ENCODE measurements around the gene ODF2.
"Not testable (repeated sequence)": the region's sequence is repeated elsewhere in the genome, so short reads cannot be mapped to it uniquely, and the experiment has no call there.

The ODF2 gene

GRCh38 chr9:128495804-128496417 lies 40.1 kb downstream of the ODF2 start:
- TF ChIP-seq, protein P1, sequence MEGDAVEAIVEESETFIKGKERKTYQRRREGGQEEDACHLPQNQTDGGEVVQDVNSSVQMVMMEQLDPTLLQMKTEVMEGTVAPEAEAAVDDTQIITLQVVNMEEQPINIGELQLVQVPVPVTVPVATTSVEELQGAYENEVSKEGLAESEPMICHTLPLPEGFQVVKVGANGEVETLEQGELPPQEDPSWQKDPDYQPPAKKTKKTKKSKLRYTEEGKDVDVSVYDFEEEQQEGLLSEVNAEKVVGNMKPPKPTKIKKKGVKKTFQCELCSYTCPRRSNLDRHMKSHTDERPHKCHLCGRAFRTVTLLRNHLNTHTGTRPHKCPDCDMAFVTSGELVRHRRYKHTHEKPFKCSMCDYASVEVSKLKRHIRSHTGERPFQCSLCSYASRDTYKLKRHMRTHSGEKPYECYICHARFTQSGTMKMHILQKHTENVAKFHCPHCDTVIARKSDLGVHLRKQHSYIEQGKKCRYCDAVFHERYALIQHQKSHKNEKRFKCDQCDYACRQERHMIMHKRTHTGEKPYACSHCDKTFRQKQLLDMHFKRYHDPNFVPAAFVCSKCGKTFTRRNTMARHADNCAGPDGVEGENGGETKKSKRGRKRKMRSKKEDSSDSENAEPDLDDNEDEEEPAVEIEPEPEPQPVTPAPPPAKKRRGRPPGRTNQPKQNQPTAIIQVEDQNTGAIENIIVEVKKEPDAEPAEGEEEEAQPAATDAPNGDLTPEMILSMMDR (IDR thresholded peaks at IDR 0.05; ENCODE audit: low read depth, low read length): no peak
- no peak overlapping the region for H3K4me3 ChIP-seq (ENCODE audit: low read depth, low read length)

DNA sequence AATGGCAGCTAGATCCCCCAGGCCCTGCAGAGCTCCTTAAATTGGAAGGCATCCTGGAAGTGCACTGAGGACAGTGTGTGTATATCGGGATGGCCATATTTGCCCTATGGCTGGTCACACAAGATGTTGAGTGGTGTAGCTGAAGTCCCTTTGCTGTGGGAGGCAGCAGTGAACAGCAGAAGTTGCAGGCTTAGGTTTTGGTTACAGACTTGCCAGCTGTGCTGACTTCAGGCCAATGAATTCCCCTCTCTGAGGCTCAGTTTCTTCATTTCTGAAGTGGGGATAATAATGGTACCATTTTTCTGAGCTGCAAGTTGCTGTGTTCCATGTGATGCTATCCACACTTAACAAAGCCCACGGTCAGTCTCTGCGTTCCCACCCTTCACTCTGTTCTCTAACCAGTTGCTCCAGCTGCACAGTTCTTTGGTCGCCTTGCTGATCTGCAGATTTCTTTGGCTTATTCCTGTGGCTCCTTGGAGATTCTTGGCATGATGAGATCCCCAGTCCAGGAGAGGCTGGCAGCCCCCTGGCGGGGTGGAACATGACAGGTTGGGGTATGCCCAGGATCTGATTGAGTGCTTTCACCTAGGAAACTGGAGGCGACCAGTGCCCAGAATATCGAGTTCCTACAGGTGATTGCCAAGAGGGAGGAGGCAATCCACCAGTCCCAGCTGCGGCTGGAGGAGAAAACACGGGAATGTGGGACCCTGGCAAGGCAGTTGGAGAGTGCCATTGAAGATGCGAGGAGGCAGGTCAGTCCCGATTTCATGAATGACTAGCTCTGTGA lies 42.2 kb downstream of the ODF2 start:
- H3K4me3 ChIP-seq (ENCODE audit: low read depth, low read length): no peak overlapping the region
- TF ChIP-seq, protein P1 (IDR thresholded peaks at IDR 0.05; ENCODE audit: low read depth, low read length): no peak

GRCh38 chr9:128498911-128499310 lies 43.1 kb downstream of the ODF2 start:
- TF ChIP-seq, protein P1 (IDR thresholded peaks at IDR 0.05; ENCODE audit: low read depth, low read length): no peak
- no peak overlapping the region for H3K4me3 ChIP-seq (ENCODE audit: low read depth, low read length)

DNA sequence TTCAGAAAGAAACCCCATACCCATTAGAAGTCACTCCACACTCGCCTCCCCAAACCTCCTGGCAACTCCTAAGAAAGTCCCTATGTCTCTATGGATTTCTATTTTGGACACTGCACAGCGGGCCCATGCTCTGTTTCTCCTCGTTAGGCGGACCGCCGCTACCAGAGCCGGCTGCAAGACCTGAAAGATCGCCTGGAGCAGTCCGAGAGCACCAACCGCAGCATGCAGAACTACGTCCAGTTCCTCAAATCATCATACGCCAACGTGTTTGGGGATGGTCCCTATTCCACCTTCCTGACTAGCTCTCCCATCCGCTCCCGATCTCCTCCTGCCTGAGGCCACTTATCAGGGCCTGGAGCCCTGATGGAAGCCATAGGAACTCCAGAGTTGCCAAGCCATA lies 44.1 kb downstream of the ODF2 start:
- no peak overlapping the region for H3K4me3 ChIP-seq (ENCODE audit: low read depth, low read length)
- TF ChIP-seq, protein P1 (IDR thresholded peaks at IDR 0.05; ENCODE audit: low read depth, low read length): no peak

DNA sequence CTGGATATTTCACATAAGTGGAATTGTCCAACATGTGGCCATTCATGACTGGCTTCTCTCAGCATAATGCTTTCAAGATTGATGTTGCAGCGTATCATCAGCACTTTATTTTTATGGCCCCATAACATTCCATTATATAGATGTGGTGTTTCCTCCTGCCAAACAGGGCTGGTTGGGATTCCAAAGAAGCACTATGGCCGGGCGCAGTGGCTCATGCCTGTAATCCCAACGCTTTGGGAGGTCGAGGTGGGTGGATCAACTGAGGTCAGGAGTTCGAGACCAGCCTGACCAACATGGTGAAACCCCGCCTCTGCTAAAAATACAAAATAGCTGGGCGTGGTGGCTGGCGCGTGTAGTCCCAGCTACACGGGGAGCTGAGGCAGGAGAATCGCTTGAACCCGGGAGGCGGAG lies 47.6 kb downstream of the ODF2 start:
- not testable (repeated sequence) for H3K4me3 ChIP-seq (ENCODE audit: low read depth, low read length)

- TF ChIP-seq, protein P1 (IDR thresholded peaks at IDR 0.05; ENCODE audit: low read depth, low read length): no peak
- H3K4me3 ChIP-seq (ENCODE audit: low read depth, low read length): peak overlapping the region; percentile 80
Observed at GRCh38 chr9:128503870-128504269, 48.1 kb downstream of the ODF2 start.

- TF ChIP-seq, protein P1 (IDR thresholded peaks at IDR 0.05; ENCODE audit: low read depth, low read length): no peak
- peak within 1 kb of the TSS; percentile 80 for H3K4me3 ChIP-seq (ENCODE audit: low read depth, low read length)
Observed at GRCh38 chr9:128504485-128505413, 48.9 kb downstream of the ODF2 start, which contains the start of gene GLE1. Gene GLE1 (plus strand): TSS chr9:128504719. CDS start chr9:128504806, 87 bp downstream.
